Transverse colon (tissue), 4 donors: ENCODE measurements around the gene ANKS4B. TPM values are rescaled to one million over a fixed set of nuclear protein-coding genes. Genes with fewer than 3 reads are reported as not detected.
"Not testable (repeated sequence)": the region's sequence is repeated elsewhere in the genome, so short reads cannot be mapped to it uniquely, and the experiment has no call there.

Experiments used
- DNase-seq: peaks from one replicate; pipeline ENCODE4 v3.0.0-alpha.2; 2019
- H3K27ac ChIP-seq, 4 donors: fragments of 200-600 bp; sonication (generic); 2 replicates each; pipeline ENCODE4 v1.5.1; 2016 to 2018; ENCODE audit warnings: inconsistent platforms in 4 of 4
- H3K27me3 ChIP-seq: fragments of 200-600 bp; sonication (generic); 2 replicates; pipeline ENCODE4 v1.5.1; 2017; ENCODE audit warnings: inconsistent platforms
- H3K36me3 ChIP-seq, 4 donors: fragments of 200-600 bp; sonication (generic); 2 replicates each; pipeline ENCODE4 v1.5.1; 2017 to 2019; ENCODE audit warnings: inconsistent platforms in 4 of 4
- H3K4me1 ChIP-seq, 4 donors: fragments of 200-600 bp; sonication (generic); 2 replicates each; pipeline ENCODE4 v1.5.1; 2017 to 2020; ENCODE audit warnings: inconsistent platforms in 4 of 4
- H3K4me3 ChIP-seq, 4 donors: fragments of 200-600 bp; sonication (generic); 1 replicate in 1 of 4; 2 replicates in 3 of 4; pipeline versions ENCODE4 v1.5.1 to v1.6.1; 2017 to 2019; ENCODE audit warnings: inconsistent platforms in 4 of 4
- H3K9me3 ChIP-seq, 2 donors: fragments of 200-600 bp; sonication (generic); 2 replicates each; pipeline ENCODE4 v1.5.1; 2017 to 2019; ENCODE audit warnings: inconsistent platforms in 2 of 2
- CTCF ChIP-seq, 5 experiments: fragments of 200-600 bp in 3 of 5; fragments of 450-650 bp in 2 of 5; sonication (generic) in 3 of 5; IDR thresholded peaks; 1 replicate in 2 of 5; 2 replicates in 3 of 5; pipeline ENCODE4 v1.5.1; 2016 to 2017; ENCODE audit warnings: antibody characterized with exemption in 5 of 5, inconsistent platforms in 3 of 5, mild to moderate bottlenecking in 2 of 5, moderate library complexity in 1 of 5
- EP300 ChIP-seq: sonication (generic); formaldehyde crosslinking; IDR thresholded peaks from one replicate; pipeline ENCODE4 v1.6.1; 2017; ENCODE audit warnings: antibody characterized with exemption, low read depth
- POLR2A ChIP-seq: fragments of 450-650 bp; IDR thresholded peaks from one replicate; pipeline ENCODE4 v1.6.1; 2016; ENCODE audit warnings: antibody characterized with exemption, mild to moderate bottlenecking, moderate library complexity
- POLR2AphosphoS5 ChIP-seq, 3 donors: sonication (generic); formaldehyde crosslinking; IDR thresholded peaks; one replicate each; pipeline ENCODE4 v1.6.1; 2016; ENCODE audit warnings: antibody characterized with exemption in 3 of 3
- WGBS, 2 donors: methylation state at CpG; one replicate each; pipeline ENCODE4 v1.1.5; 2018; ENCODE audit warnings: low coverage in 1 of 2; 5-methylcytosine and 5-hydroxymethylcytosine counted together
- in situ Hi-C, 4 donors: fragments of 200-750 bp; cut with MboI; loops; one replicate each; pipeline versions ENCODE4 v1.15.0 to v1.15.1; 2017; ENCODE audit warnings: low sequenced_read_pairs in 3 of 4, low pct_ligation_motif_present in 1 of 4, low pct_unique_long_range_greater_than_20kb in 1 of 4
- intact Hi-C: fragments of 100-400 bp; cut with DNase I; formaldehyde crosslinking; loops from one replicate; pipeline ENCODE4 v1.15.1; 2023; ENCODE audit warnings: low total_unique reads
- total RNA-seq, 4 donors: library from RNA; depleted of rRNA; stranded (reverse); fragments of >200 nt; gene quantifications; one replicate each; pipeline ENCODE4 v1.1.0, GENCODE V29; 2016

The ANKS4B gene
- total RNA-seq, 4 donors from 2014 or later = 27.7 to 70.2 (median 41.4) TPM

GRCh38 chr16:21192991-21193390 lies 40.5 kb upstream of the ANKS4B start:
- intact Hi-C loops (loop anchor here (5.0 to 10.0 kb wide), 2 partner anchors 369 to 1502 kb away; no protein-coding TSS in a partner anchor), in situ Hi-C loops (loop anchor here in 2 of 4 donors (25.0 kb wide), 2 partner anchors 94 to 1119 kb away; partner anchors contain the start of gene CRYM (in 1 of the 2))
- Histone ChIP-seq H3K27ac (no peak overlapping the region), H3K4me1 (peaks cover 3 to 12% (median 6%) of the 10 kb centered on the region in 4 donors), H3K4me3 (no peak overlapping the region), H3K27me3 (no peaks in the 10 kb centered on the region), H3K36me3 (no peaks in the 10 kb centered on the region), H3K9me3 (no peaks in the 10 kb centered on the region)
- DNase-seq = no peak
- TF ChIP-seq EP300 (no peak), CTCF (IDR thresholded peaks at IDR 0.05) (no peak), POLR2A (no peak), POLR2AphosphoS5 (IDR thresholded peaks at IDR 0.05) (no peak)
- 57% methylated on average over 1 of the region's 1 CpG; no CpG with 5 or more reads in 1 of the 2 donors for WGBS, 2 donors

- in situ Hi-C loops = loop anchor here in 2 of 4 donors (25.0 kb wide), 2 partner anchors 92 to 1117 kb away; partner anchors contain the start of gene CRYM (in 1 of the 2)
These were observed 38.7 kb upstream of the ANKS4B start for GRCh38 chr16:21194771-21195301.

GRCh38 chr16:21195330-21195729 lies 38.2 kb upstream of the ANKS4B start:
- not testable (repeated sequence) for H3K27me3 ChIP-seq, DNase-seq, H3K27ac ChIP-seq, H3K4me3 ChIP-seq, H3K36me3 ChIP-seq, H3K9me3 ChIP-seq
- peaks cover 0 to 14% (median 5%) of the 10 kb centered on the region in 4 donors for H3K4me1 ChIP-seq
- 91 to 97% methylated on average over 8 of the region's 8 CpGs for WGBS, 2 donors
- in situ Hi-C loops = loop anchor here in 2 of 4 donors (25.0 kb wide), 2 partner anchors 92 to 1117 kb away; partner anchors contain the start of gene CRYM (in 1 of the 2)
- intact Hi-C loops = loop anchor here (10.0 kb wide), 1 partner anchor 1499 kb away; no protein-coding TSS in a partner anchor

More at GRCh38 chr16:21194771-21195301, 38.7 kb upstream of the ANKS4B start:
- no peak for DNase-seq
- Histone ChIP-seq H3K27ac (no peak overlapping the region), H3K9me3 (no peaks in the 10 kb centered on the region), H3K27me3 (no peaks in the 10 kb centered on the region), H3K36me3 (no peaks in the 10 kb centered on the region), H3K4me1 (peaks cover 0 to 9% (median 3%) of the 10 kb centered on the region in 4 donors), H3K4me3 (no peak overlapping the region)
- WGBS, 2 donors = 45 to 49% methylated on average over 2 to 6 of the region's 6 CpGs
- TF ChIP-seq EP300 = no peak
- TF ChIP-seq POLR2AphosphoS5 (IDR thresholded peaks at IDR 0.05) = no peak
- no peak for TF ChIP-seq CTCF (IDR thresholded peaks at IDR 0.05)
- no peak for TF ChIP-seq POLR2A
- intact Hi-C loops = loop anchor here (5.0 to 10.0 kb wide), 2 partner anchors 367 to 1500 kb away; no protein-coding TSS in a partner anchor

GRCh38 chr16:21197112-21197511 lies 36.4 kb upstream of the ANKS4B start:
- in situ Hi-C loops = loop anchor here in 2 of 4 donors (25.0 kb wide), 2 partner anchors 90 to 1115 kb away; partner anchors contain the start of gene CRYM (in 1 of the 2)
- TF ChIP-seq CTCF (IDR thresholded peaks at IDR 0.05) (no peak), EP300 (no peak), POLR2AphosphoS5 (IDR thresholded peaks at IDR 0.05) (no peak), POLR2A (no peak)

More at GRCh38 chr16:21197112-21197511, 36.4 kb upstream of the ANKS4B start:
- peaks cover 0 to 17% (median 10%) of the 10 kb centered on the region in 4 donors for H3K4me1 ChIP-seq
- H3K36me3 ChIP-seq = no peaks in the 10 kb centered on the region
- H3K4me3 ChIP-seq = no peak overlapping the region
- H3K9me3 ChIP-seq = no peaks in the 10 kb centered on the region
- 77% methylated on average over 1 of the region's 1 CpG; no CpG with 5 or more reads in 1 of the 2 donors for WGBS, 2 donors
- no peaks in the 10 kb centered on the region for H3K27me3 ChIP-seq
- H3K27ac ChIP-seq = no peak overlapping the region
- DNase-seq = no peak
- intact Hi-C loops = loop anchor here (10.0 kb wide), 1 partner anchor 1498 kb away; no protein-coding TSS in a partner anchor
